ENCODE data around the gene NQO2. TPM values are rescaled to one million over a fixed set of nuclear protein-coding genes. Genes with fewer than 3 reads are reported as not detected.

NQO2 gene
- total RNA-seq, 4 donors from 2014 or later, result 37.2 to 89.7 (median 43.3) TPM

- TF ChIP-seq CTCF (IDR thresholded peaks at IDR 0.05; ENCODE audit: low read depth), result no peak
Observed at GRCh38 chr6:3023663-3024483, 24.2 kb downstream of the NQO2 start.

- TF ChIP-seq CTCF (IDR thresholded peaks at IDR 0.05; ENCODE audit: low read depth), result no peak
Observed at GRCh38 chr6:3026791-3027626, 27.3 kb downstream of the NQO2 start.

- no peak for TF ChIP-seq CTCF (IDR thresholded peaks at IDR 0.05; ENCODE audit: low read depth)
Observed at GRCh38 chr6:3031857-3032640, 32.4 kb downstream of the NQO2 start.

- no peak for TF ChIP-seq CTCF (IDR thresholded peaks at IDR 0.05; ENCODE audit: low read depth)
Observed at GRCh38 chr6:3032986-3033385, 33.3 kb downstream of the NQO2 start.

GRCh38 chr6:3033652-3034051 is 34.0 kb downstream of the NQO2 start:
- no peak for TF ChIP-seq CTCF (IDR thresholded peaks at IDR 0.05; ENCODE audit: low read depth)

GRCh38 chr6:3035397-3035796 is 35.7 kb downstream of the NQO2 start:
- no peak for TF ChIP-seq CTCF (IDR thresholded peaks at IDR 0.05; ENCODE audit: low read depth)
